ENCODE results near the gene NRG4. TPM values are rescaled to one million over a fixed set of nuclear protein-coding genes. Genes with fewer than 3 reads are reported as not detected.
"Not testable (repeated sequence)": the region's sequence is repeated elsewhere in the genome, so short reads cannot be mapped to it uniquely, and the experiment has no call there.

Gene NRG4
- total and polyA plus RNA-seq, 2 donors, result 0.84 to 6.1 TPM

DNA sequence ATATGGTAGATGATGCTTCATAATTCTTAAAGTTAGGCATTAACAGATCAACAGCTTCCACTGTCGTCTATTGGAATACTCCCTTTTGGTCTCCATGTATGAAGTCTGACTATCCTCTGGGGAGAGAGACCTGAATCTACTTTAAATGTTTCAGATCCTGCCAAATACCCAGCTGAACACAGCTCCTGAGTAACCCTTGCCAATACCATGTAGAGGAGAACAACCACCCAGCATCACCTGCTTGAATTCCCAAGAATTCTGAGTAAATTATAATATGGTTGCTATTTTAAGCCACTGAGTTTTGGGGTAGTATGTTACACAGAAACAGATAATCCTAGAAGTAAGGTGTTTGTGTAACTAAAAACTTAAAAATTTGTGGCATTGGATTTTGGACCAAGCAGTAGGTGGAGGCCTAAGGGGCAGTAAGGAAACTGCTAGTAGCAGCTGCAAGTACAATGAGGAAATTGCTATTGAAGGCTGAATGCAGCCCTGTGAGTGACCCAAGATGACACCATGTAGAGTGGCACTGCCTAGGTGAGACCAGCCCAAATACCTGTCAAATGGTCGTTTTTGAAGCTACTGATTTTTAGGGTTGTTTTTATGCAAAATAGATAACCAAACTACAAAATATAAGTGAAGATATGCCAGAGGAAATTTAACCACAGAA, 30.9 kb downstream of the NRG4 start:
- Histone ChIP-seq H3K27ac (ENCODE audit: low read depth) (no peak overlapping the region), H3K4me3 (ENCODE audit: low read depth, low read length) (no peak overlapping the region), H3K36me3 (ENCODE audit: insufficient read depth) (no peaks in the 10 kb centered on the region), H3K4me1 (ENCODE audit: insufficient read depth) (no peaks in the 10 kb centered on the region)
- DNase-seq (ENCODE audit: extremely low spot score), result no peak
- WGBS, result 65% methylated on average over 2 of the region's 2 CpGs

DNA sequence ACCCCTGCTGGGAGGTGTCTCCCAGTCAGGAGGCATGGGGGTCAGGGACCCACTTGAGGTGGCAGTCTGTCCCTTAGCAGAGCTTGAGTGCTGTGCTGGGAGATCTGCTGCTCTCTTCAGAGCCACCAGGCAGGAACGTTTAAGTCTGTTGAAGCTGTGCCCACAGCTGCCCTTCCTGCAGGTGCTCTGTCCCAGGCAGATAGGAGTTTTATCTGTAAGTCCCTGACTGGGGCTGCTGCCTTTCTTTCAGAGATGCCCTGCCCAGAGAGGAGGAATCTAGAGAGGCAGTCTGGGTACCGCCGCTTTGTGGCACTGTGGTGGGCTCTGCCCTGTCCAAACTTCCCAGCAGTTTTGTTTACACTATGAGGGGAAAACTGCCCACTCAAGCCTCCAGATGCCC, 35.5 kb downstream of the NRG4 start:
- not testable (repeated sequence) for H3K27ac ChIP-seq (ENCODE audit: low read depth); H3K4me1 ChIP-seq (ENCODE audit: insufficient read depth); H3K36me3 ChIP-seq (ENCODE audit: insufficient read depth); H3K4me3 ChIP-seq (ENCODE audit: low read depth, low read length); DNase-seq (ENCODE audit: extremely low spot score)
- WGBS, result 93% methylated on average over 3 of the region's 3 CpGs

DNA sequence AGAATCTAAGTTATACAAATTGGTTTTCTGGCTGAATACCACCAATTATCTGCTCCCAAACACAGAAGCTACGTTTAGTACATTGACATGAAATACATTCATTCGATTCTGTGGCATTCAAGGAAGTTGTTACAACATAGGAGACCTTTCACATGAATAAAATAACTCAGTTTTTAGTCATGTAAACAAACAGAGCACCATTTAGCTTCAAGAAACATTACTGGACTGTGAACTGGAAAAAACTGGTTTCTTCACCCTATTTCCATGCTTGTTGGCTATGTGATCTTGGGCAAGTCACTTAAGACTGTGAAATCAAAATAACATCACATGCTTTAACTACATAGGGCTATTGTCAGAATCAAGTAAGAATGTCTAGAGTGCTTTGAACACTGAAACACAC, 46.2 kb downstream of the NRG4 start:
- WGBS, result 52% methylated on average over 2 of the region's 2 CpGs
- H3K36me3 ChIP-seq (ENCODE audit: insufficient read depth), result no peaks in the 10 kb centered on the region
- no peak overlapping the region for H3K4me3 ChIP-seq (ENCODE audit: low read depth, low read length)
- no peaks in the 10 kb centered on the region for H3K4me1 ChIP-seq (ENCODE audit: insufficient read depth)
- no peak for DNase-seq (ENCODE audit: extremely low spot score)
- H3K27ac ChIP-seq (ENCODE audit: low read depth), result no peak overlapping the region

DNA sequence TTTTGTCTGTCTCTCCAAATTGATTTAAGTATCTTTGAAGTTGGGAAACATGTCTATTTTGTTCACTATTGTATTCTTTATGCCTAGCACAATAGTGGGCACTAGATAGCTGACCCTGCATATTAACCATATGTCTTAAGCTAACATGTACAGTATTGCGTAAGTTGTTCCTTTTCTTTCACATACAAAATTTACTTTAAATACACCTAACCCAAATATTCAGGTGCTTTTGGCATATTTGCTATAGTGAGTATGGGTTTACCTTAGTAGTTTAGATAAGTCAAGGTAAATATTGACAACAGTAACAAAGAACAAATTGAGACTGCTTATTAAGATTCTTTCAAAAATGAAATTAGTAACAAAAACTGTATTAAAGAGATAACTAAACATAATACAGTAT, 50.9 kb downstream of the NRG4 start:
- Histone ChIP-seq H3K4me3 (ENCODE audit: low read depth, low read length) (no peak overlapping the region), H3K4me1 (ENCODE audit: insufficient read depth) (no peaks in the 10 kb centered on the region), H3K27ac (ENCODE audit: low read depth) (no peak overlapping the region), H3K36me3 (ENCODE audit: insufficient read depth) (no peaks in the 10 kb centered on the region)
- no peak for DNase-seq (ENCODE audit: extremely low spot score)
- WGBS, result 97% methylated on average over 1 of the region's 1 CpG

DNA sequence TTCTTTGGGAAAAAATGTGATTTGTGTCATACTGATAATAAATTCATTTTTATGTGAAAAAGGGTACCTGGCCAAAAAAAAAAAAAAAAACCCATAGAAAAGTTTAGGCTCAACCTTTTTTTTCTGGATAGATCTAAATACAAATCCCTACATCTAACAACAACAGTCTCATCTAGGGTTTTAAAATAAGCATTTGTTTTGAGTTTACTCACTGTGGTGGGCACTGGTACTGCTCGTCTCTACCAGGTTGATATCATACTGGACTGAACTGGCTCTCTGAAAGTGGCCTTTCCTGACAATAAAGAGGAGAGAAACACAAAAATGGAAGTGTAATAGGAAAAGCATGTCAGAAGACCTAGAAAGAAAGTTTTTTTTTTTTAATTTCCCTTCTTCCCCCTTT, 56.5 kb downstream of the NRG4 start:
- Histone ChIP-seq H3K36me3 (ENCODE audit: insufficient read depth) (no peaks in the 10 kb centered on the region), H3K27ac (ENCODE audit: low read depth) (no peak overlapping the region), H3K4me3 (ENCODE audit: low read depth, low read length) (no peak overlapping the region), H3K4me1 (ENCODE audit: insufficient read depth) (no peaks in the 10 kb centered on the region)
- no peak for DNase-seq (ENCODE audit: extremely low spot score)
- WGBS, result 66% methylated on average over 1 of the region's 1 CpG

DNA sequence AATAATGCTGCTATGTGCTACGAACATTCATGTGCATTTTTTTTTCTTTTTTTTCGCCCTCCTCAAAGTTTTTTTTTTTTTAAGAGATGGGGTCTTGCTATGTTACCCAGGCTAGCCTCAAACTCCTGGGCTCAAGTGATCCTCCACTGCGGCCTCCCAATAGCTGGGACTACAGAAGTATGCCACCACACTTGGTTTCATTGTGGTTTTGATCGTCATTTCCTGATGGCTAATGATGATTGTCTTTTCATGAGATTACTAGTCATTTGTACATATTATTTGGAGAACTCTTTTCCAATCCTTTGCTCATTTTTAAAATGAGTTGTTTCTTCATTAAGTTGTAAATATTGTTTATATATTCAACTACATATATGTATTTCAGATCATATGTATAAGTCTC, 59.7 kb downstream of the NRG4 start:
- no peak overlapping the region for H3K4me3 ChIP-seq (ENCODE audit: low read depth, low read length)
- 87% methylated on average over 4 of the region's 4 CpGs for WGBS
- no peaks in the 10 kb centered on the region for H3K4me1 ChIP-seq (ENCODE audit: insufficient read depth)
- no peak for DNase-seq (ENCODE audit: extremely low spot score)
- H3K27ac ChIP-seq (ENCODE audit: low read depth), result no peak overlapping the region
- no peaks in the 10 kb centered on the region for H3K36me3 ChIP-seq (ENCODE audit: insufficient read depth)

DNA sequence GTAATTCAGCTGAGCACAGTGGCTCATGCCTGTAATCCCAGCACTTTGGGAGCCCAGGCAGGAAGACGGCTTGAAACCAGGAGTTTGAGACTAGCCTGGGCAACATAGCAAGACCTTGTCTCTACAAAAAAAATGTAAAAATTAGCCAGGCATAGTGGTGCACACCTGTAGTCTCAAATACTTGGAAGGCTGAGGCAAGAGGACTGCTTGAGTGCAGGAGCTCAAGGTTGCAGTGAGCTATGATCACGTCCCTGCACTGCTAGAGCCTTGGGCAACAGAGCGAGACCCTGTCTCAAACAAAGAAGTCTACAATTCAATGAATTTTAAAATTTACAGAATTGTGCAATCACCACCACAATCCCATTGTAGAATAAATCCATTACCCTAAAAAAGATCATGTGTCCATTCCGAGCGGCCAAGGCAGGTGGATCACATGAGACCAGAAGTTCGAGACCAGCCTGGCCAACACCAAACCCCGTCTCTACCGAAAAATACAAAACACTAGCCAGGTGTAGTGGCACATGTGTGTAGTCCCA, 63.4 kb downstream of the NRG4 start:
- no peaks in the 10 kb centered on the region for H3K36me3 ChIP-seq (ENCODE audit: insufficient read depth)
- 82% methylated on average over 8 of the region's 8 CpGs for WGBS
- no peak overlapping the region for H3K4me3 ChIP-seq (ENCODE audit: low read depth, low read length)
- no peaks in the 10 kb centered on the region for H3K4me1 ChIP-seq (ENCODE audit: insufficient read depth)
- H3K27ac ChIP-seq (ENCODE audit: low read depth), result no peak overlapping the region
- no peak for DNase-seq (ENCODE audit: extremely low spot score)

DNA sequence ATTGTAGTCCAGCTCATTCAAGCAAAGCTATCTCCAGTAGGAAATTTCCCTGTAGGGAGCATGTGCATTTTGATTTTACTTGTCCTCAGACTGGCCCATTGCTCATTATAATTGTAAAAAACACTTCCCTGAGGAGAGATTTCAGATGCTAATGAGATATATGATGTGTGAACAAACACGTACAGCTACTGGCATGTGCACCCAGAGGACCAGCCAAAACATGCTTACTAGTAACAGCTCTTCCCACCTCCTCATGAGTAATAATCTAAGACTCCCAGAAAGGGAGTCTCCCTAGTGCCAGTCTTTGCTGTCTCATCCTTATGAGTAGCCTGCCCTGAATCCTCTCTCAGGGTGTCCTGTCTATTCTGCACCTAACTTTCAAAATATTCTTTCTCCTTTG, 65.1 kb downstream of the NRG4 start:
- 60% methylated on average over 1 of the region's 1 CpG for whole genome bisulfite sequencing

DNA sequence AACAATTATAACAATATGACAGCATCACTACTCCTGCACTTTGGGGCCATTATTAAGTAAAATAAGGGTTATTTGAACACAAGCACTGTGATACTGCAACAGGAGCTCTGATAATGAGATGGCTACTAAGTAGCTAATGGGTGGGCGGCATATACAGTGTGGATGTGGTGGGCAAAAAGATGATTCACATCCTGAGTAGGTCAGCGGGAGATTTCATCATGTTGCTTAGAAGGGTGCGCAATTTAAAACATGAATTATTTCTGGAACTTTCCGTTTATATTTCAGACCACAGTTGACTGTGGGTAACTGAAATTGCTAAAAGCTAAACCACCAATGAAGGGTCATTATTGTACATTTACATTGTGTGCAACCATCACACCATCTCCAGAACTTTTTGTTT, 66.3 kb downstream of the NRG4 start:
- 77% methylated on average over 4 of the region's 4 CpGs for WGBS
- no peak for DNase-seq (ENCODE audit: extremely low spot score)
- no peak overlapping the region for H3K4me3 ChIP-seq (ENCODE audit: low read depth, low read length)
- no peaks in the 10 kb centered on the region for H3K36me3 ChIP-seq (ENCODE audit: insufficient read depth)
- H3K4me1 ChIP-seq (ENCODE audit: insufficient read depth), result no peaks in the 10 kb centered on the region
- H3K27ac ChIP-seq (ENCODE audit: low read depth), result no peak overlapping the region

More for the DNA sequence above, 65.1 kb downstream of the NRG4 start:
- no peak overlapping the region for H3K4me3 ChIP-seq (ENCODE audit: low read depth, low read length)
- H3K36me3 ChIP-seq (ENCODE audit: insufficient read depth), result no peaks in the 10 kb centered on the region
- no peaks in the 10 kb centered on the region for H3K4me1 ChIP-seq (ENCODE audit: insufficient read depth)
- DNase-seq (ENCODE audit: extremely low spot score), result no peak
- H3K27ac ChIP-seq (ENCODE audit: low read depth), result no peak overlapping the region

DNA sequence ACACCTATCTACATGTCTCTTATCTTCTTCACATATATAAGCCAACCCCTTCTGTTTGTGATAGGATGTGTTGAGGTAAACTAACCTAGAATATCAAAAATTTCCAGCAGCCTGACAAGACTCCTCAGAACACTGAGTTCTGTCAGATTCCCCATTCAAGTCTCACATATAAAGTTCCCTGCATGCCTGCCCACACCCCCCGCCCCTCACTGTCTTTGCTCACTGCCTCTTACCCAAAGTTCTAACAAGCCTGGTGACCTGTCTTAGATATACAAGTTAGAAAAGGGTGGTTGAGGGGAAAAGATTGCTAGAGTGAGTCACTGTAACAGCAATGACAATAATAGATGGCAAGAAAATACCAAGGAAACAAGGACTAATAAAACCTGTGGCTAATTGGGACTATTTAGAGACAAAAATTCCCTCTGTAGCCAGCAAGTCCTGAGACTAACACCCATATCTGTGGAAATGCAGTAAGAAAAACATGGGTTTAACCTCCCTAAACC, 68.5 kb downstream of the NRG4 start:
- Histone ChIP-seq H3K36me3 (ENCODE audit: insufficient read depth) (no peaks in the 10 kb centered on the region), H3K27ac (ENCODE audit: low read depth) (no peak overlapping the region), H3K4me3 (ENCODE audit: low read depth, low read length) (no peak overlapping the region), H3K4me1 (ENCODE audit: insufficient read depth) (no peaks in the 10 kb centered on the region)
- 58% methylated on average over 1 of the region's 1 CpG for WGBS
- no peak for DNase-seq (ENCODE audit: extremely low spot score)

DNA sequence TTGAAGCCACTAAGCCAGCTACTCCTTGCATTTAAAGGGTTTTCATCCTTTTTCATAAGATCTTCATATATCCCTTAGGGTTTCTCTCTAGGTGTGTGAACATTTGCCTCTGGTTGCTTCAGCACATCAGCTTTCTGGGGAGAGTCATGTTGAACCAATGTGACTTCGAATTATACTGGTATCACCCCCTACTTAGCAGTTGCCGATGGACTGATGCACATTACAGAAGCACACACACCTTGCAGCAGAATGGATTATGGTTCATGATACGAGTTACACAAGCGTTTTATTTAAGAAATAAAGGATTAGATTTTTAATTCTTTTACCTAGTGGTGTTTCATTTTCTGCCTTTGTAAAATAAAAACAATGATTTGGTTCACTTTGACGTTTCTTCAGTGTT, 69.0 kb downstream of the NRG4 start:
- H3K36me3 ChIP-seq (ENCODE audit: insufficient read depth), result no peaks in the 10 kb centered on the region
- H3K4me3 ChIP-seq (ENCODE audit: low read depth, low read length), result no peak overlapping the region
- H3K27ac ChIP-seq (ENCODE audit: low read depth), result no peak overlapping the region
- H3K4me1 ChIP-seq (ENCODE audit: insufficient read depth), result no peaks in the 10 kb centered on the region
- 75% methylated on average over 5 of the region's 5 CpGs for WGBS
- DNase-seq (ENCODE audit: extremely low spot score), result no peak

DNA sequence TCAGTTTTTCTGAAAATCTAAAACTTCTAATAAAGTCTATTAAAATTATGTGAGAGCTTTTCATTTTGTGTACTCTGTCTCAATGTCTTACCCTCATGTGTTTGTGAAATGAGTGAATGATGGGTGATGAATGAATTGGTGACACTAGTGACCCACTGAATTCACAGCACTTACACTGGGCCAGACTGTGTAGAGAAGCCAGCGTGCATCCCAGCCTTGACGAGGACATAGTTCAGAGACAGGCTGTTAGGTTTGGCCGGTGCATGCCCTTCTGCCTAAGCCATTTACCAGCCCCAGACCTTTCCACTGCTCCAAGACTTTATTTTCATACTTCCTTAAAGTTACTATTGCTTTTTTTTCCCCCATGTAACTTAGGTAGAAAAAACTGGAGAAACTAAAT, 69.8 kb downstream of the NRG4 start:
- Histone ChIP-seq H3K4me3 (ENCODE audit: low read depth, low read length) (no peak overlapping the region), H3K27ac (ENCODE audit: low read depth) (no peak overlapping the region), H3K4me1 (ENCODE audit: insufficient read depth) (no peaks in the 10 kb centered on the region), H3K36me3 (ENCODE audit: insufficient read depth) (no peaks in the 10 kb centered on the region)
- DNase-seq (ENCODE audit: extremely low spot score), result no peak
- WGBS, result 59% methylated on average over 3 of the region's 3 CpGs

DNA sequence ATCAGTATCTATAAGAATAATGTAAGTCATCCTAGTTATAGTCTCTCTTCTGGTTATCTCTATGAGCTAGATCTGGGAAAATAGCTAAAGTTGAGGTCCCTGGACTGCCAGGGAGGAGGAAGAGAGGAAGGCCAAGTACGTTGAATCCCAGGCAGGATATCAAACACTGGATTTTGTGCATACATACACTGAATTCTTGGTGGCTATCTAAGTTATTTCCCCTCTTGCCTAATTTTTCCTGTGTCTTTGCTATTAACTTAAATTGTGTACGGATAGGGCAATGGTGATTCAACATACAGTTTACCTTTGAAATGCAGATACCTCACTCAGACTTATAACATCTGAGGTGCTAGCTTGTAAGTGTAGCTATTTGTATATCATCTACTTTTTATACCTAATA, 81.4 kb downstream of the NRG4 start:
- no peaks in the 10 kb centered on the region for H3K4me1 ChIP-seq (ENCODE audit: insufficient read depth)
- no peak overlapping the region for H3K27ac ChIP-seq (ENCODE audit: low read depth)
- no peak for DNase-seq (ENCODE audit: extremely low spot score)
- H3K36me3 ChIP-seq (ENCODE audit: insufficient read depth), result no peaks in the 10 kb centered on the region
- H3K4me3 ChIP-seq (ENCODE audit: low read depth, low read length), result no peak overlapping the region
- 89% methylated on average over 2 of the region's 2 CpGs for WGBS

DNA sequence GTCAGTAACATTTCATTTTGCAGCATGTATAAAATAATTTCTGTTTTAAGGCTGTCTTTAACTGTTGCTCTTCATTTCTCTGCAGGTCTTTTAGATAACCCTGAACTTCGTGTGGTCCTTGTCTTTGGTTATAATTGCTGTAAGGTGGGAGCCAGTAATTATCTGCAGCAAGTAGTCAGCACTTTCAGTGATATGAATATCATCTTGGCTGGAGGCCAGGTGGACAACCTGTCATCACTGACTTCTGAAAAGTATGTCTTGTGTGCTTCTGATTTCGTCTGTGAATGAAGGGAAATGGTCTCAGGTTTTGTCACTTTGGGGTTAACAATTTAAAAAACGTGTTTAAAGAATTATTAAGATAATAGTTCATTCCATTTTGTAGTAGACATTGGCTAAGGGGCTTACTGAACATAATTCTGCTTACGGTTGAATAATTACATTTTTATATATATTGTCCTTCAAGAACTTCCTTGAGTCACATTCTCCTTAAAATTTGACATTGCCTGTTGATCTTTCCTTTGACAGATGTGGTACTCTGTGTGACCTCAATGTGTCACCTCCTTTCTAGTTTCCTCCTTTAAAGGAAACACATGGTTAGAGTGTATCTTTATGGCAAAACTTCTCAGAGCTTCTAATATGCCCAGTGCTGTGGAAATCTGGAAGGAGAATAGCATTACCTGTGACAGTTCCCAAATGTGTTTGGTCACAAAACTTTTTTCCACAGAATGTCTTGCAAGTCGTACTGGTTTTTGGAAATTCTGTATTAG, 82.2 kb downstream of the NRG4 start:
- WGBS, result 69% methylated on average over 5 of the region's 5 CpGs
- H3K27ac ChIP-seq (ENCODE audit: low read depth), result no peak overlapping the region
- H3K4me1 ChIP-seq (ENCODE audit: insufficient read depth), result no peaks in the 10 kb centered on the region
- H3K4me3 ChIP-seq (ENCODE audit: low read depth, low read length), result no peak overlapping the region
- no peaks in the 10 kb centered on the region for H3K36me3 ChIP-seq (ENCODE audit: insufficient read depth)
- DNase-seq (ENCODE audit: extremely low spot score), result no peak
